ENCODE measurements around the gene LRPAP1.
"Not testable (repeated sequence)": the region's sequence is repeated elsewhere in the genome, so short reads cannot be mapped to it uniquely, and the experiment has no call there.

GRCh38 chr4:3551366-3551765, 19.1 kb upstream of the LRPAP1 start:
- TF ChIP-seq CTCF (optimal IDR thresholded peaks at IDR 0.05 in 1 of 3, IDR thresholded peaks at IDR 0.05 in 1 of 3, conservative IDR thresholded peaks at IDR 0.05 in 1 of 3; ENCODE audit: extremely low read depth in 1 of 3, insufficient read depth in 2 of 3, low read length in 3 of 3); EZH2 (IDR thresholded peaks at IDR 0.05; ENCODE audit: low read length): not testable (repeated sequence)

Data from keratinocyte (primary cell).